ENCODE measurements around the gene MICU1.

DNA sequence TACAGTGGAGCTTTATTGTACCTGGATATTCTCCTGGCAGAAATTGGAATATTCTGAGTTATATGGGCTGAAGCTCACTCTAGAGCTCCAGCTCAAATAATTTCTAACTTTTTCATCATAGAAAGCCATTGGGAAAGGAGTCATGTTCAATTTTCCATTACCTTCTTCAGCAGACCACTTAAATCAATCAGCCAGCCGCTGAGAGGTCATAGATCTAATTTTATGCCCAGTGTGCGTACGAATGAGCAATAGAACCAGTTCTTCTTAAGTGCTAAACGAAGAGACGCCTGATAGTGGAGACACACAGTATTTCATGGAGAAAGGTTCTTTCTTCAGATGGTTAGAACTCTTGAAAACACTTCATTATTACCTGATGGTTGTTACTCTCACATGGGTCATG is 236.2 kb downstream of the MICU1 start:
- TF ChIP-seq, protein P1, sequence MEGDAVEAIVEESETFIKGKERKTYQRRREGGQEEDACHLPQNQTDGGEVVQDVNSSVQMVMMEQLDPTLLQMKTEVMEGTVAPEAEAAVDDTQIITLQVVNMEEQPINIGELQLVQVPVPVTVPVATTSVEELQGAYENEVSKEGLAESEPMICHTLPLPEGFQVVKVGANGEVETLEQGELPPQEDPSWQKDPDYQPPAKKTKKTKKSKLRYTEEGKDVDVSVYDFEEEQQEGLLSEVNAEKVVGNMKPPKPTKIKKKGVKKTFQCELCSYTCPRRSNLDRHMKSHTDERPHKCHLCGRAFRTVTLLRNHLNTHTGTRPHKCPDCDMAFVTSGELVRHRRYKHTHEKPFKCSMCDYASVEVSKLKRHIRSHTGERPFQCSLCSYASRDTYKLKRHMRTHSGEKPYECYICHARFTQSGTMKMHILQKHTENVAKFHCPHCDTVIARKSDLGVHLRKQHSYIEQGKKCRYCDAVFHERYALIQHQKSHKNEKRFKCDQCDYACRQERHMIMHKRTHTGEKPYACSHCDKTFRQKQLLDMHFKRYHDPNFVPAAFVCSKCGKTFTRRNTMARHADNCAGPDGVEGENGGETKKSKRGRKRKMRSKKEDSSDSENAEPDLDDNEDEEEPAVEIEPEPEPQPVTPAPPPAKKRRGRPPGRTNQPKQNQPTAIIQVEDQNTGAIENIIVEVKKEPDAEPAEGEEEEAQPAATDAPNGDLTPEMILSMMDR (conservative IDR thresholded peaks at IDR 0.05; ENCODE audit: low read depth in 2 of 2) = no peak
- no peak for TF ChIP-seq EZH2 (IDR thresholded peaks at IDR 0.05; ENCODE audit: low read depth, unreplicated experiment)
- TF ChIP-seq STAT1 (IDR thresholded peaks at IDR 0.05; ENCODE audit: unreplicated experiment) = no peak
- TF ChIP-seq EZH2phosphoT487 (IDR thresholded peaks at IDR 0.05; ENCODE audit: unreplicated experiment) = no peak
- no peak for TF ChIP-seq ZNF331 (CRISPR knock-in tag; IDR thresholded peaks at IDR 0.05; ENCODE audit: low read depth)
- TF ChIP-seq CREB1 (CRISPR knock-in tag; IDR thresholded peaks at IDR 0.05; ENCODE audit: low read depth) = no peak
- TF ChIP-seq, protein P2, sequence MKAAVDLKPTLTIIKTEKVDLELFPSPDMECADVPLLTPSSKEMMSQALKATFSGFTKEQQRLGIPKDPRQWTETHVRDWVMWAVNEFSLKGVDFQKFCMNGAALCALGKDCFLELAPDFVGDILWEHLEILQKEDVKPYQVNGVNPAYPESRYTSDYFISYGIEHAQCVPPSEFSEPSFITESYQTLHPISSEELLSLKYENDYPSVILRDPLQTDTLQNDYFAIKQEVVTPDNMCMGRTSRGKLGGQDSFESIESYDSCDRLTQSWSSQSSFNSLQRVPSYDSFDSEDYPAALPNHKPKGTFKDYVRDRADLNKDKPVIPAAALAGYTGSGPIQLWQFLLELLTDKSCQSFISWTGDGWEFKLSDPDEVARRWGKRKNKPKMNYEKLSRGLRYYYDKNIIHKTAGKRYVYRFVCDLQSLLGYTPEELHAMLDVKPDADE (IDR thresholded peaks at IDR 0.05) = no peak
- no peak for TF ChIP-seq POLR2AphosphoS5 (IDR thresholded peaks at IDR 0.05; ENCODE audit: low read depth)
- TF ChIP-seq JUNB (IDR thresholded peaks at IDR 0.05; ENCODE audit: unreplicated experiment) = no peak
- TF ChIP-seq NANOG (IDR thresholded peaks at IDR 0.05; ENCODE audit: borderline replicate concordance) = no peak
- TF ChIP-seq, protein P3, sequence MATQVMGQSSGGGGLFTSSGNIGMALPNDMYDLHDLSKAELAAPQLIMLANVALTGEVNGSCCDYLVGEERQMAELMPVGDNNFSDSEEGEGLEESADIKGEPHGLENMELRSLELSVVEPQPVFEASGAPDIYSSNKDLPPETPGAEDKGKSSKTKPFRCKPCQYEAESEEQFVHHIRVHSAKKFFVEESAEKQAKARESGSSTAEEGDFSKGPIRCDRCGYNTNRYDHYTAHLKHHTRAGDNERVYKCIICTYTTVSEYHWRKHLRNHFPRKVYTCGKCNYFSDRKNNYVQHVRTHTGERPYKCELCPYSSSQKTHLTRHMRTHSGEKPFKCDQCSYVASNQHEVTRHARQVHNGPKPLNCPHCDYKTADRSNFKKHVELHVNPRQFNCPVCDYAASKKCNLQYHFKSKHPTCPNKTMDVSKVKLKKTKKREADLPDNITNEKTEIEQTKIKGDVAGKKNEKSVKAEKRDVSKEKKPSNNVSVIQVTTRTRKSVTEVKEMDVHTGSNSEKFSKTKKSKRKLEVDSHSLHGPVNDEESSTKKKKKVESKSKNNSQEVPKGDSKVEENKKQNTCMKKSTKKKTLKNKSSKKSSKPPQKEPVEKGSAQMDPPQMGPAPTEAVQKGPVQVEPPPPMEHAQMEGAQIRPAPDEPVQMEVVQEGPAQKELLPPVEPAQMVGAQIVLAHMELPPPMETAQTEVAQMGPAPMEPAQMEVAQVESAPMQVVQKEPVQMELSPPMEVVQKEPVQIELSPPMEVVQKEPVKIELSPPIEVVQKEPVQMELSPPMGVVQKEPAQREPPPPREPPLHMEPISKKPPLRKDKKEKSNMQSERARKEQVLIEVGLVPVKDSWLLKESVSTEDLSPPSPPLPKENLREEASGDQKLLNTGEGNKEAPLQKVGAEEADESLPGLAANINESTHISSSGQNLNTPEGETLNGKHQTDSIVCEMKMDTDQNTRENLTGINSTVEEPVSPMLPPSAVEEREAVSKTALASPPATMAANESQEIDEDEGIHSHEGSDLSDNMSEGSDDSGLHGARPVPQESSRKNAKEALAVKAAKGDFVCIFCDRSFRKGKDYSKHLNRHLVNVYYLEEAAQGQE (IDR thresholded peaks at IDR 0.05; ENCODE audit: unreplicated experiment) = no peak

Measured in GM23338 (cell line).